ENCODE data around the gene USP24. TPM values are rescaled to one million over a fixed set of nuclear protein-coding genes. Genes with fewer than 3 reads are reported as not detected.
A peak's percentile ranks its signal among the peaks of the same experiment; 100 is the strongest.

Gene USP24
- total and polyA plus RNA-seq, 10 of the 15 experiments (the other 5 are each of a cell fraction or from before 2014, with no cell fraction given), result 4.6 to 36.5 (median 25.3) TPM

- H3K27me3 ChIP-seq (replicated peaks in 1 of 2; ENCODE audit: control insufficient read depth in 2 of 2, insufficient read depth in 2 of 2, low read length in 1 of 2), result no peaks in the 10 kb centered on the region
- no peak for DNase-seq (ENCODE audit: low read depth, low spot score)
- in situ Hi-C loops (cut with MboI) (no loop called here), intact Hi-C loops (cut with micrococcal nuclease; ENCODE audit: unreplicated experiment) (no loop called here)
- ChIA-PET CTCF (interaction anchor here (1.1 to 2.7 kb wide), 3 partner anchors 9 to 18 kb away, joined by 3 to 13 read pairs (median 6); no protein-coding TSS in a partner anchor), POLR2A (interaction anchor here (0.5 to 1.5 kb wide), 4 partner anchors 9 to 272 kb away, joined by 3 to 7 read pairs (median 5); no protein-coding TSS in a partner anchor), RAD21 (ENCODE audit: unreplicated experiment) (interaction anchor here (0.9 to 1.1 kb wide), 2 partner anchors 10 to 61 kb away, joined by 3 to 4 read pairs; no protein-coding TSS in a partner anchor), SMC1A (ENCODE audit: uncharacterized antibody, unreplicated experiment) (interaction anchor here (1.0 to 3.0 kb wide), 6 partner anchors 9 to 81 kb away, joined by 3 to 17 read pairs (median 6); no protein-coding TSS in a partner anchor)
- WGBS (ENCODE audit: insufficient coverage, insufficient replicate concordance, low lambda C conversion rate, missing lambda C conversion rate), result 78% methylated on average over 3 of the region's 3 CpGs
- TF ChIP-seq GABPA (IDR thresholded peaks at IDR 0.05; ENCODE audit: low read depth) (no peak), ATF7 (IDR thresholded peaks at IDR 0.05; ENCODE audit: low read depth) (no peak), STAT1 (conservative IDR thresholded peaks at IDR 0.05) (no peak), BCL11A (IDR thresholded peaks at IDR 0.05; ENCODE audit: low read depth, low read length) (no peak), BRCA1 (IDR thresholded peaks at IDR 0.05; ENCODE audit: low read depth, low read length) (no peak)
- ATAC-seq, result peak; percentile 81
- BruUV-seq (replicated peaks), result no TSS peak
- peaks cover 15% of the 10 kb centered on the region for H3K79me2 ChIP-seq (ENCODE audit: control insufficient read depth, insufficient read depth, low read length)
- H3K4me1 ChIP-seq (ENCODE audit: control insufficient read depth, insufficient read depth, low read length), result peaks cover 5% of the 10 kb centered on the region; the same call in 1 of the 2 replicates
- no peak overlapping the region for H2AFZ ChIP-seq (ENCODE audit: control insufficient read depth, low read depth, low read length)
- H3K9me3 ChIP-seq (replicated peaks; ENCODE audit: control insufficient read depth, insufficient read depth, low read length), result no peaks in the 10 kb centered on the region
- no peak overlapping the region for H3K27ac ChIP-seq (ENCODE audit: control insufficient read depth, insufficient read depth)
- no peak overlapping the region for H3K4me3 ChIP-seq
- no peak for FAIRE-seq
- H3K9ac ChIP-seq (ENCODE audit: control insufficient read depth, insufficient read depth, low read length), result no peak overlapping the region
- no peak overlapping the region for H3K4me2 ChIP-seq (ENCODE audit: control insufficient read depth, insufficient read depth)
- peaks cover 0 to 3% of the 10 kb centered on the region in 2 experiments; a peak in 3 of 4 replicates for H3K36me3 ChIP-seq (ENCODE audit: control insufficient read depth in 2 of 2, insufficient read depth in 2 of 2, low read length in 1 of 2)
- no peaks in the 10 kb centered on the region for H4K20me1 ChIP-seq (ENCODE audit: control insufficient read depth, insufficient read depth)
Observed at GRCh38 chr1:55195521-55196233, 19.5 kb downstream of the USP24 start.

- intact Hi-C loops (cut with micrococcal nuclease; ENCODE audit: unreplicated experiment), result no loop called here
- no peak for DNase-seq (ENCODE audit: low read depth, low spot score)
- no peak overlapping the region for H3K4me3 ChIP-seq
- H3K79me2 ChIP-seq (ENCODE audit: control insufficient read depth, insufficient read depth, low read length), result peaks cover 15% of the 10 kb centered on the region
- H3K9ac ChIP-seq (ENCODE audit: control insufficient read depth, insufficient read depth, low read length), result no peak overlapping the region
- H2AFZ ChIP-seq (ENCODE audit: control insufficient read depth, low read depth, low read length), result no peak overlapping the region
- BruUV-seq (replicated peaks), result no TSS peak
- ChIA-PET SMC1A (ENCODE audit: uncharacterized antibody, unreplicated experiment) (interaction anchor here (1.0 to 3.0 kb wide), 5 partner anchors 10 to 82 kb away, joined by 3 to 17 read pairs (median 7); no protein-coding TSS in a partner anchor), POLR2A (interaction anchor here (0.6 to 1.5 kb wide), 3 partner anchors 10 to 16 kb away, joined by 3 to 7 read pairs (median 5); no protein-coding TSS in a partner anchor), CTCF (interaction anchor here (2.1 to 2.7 kb wide), 2 partner anchors 10 to 18 kb away, joined by 6 to 13 read pairs; no protein-coding TSS in a partner anchor), RAD21 (ENCODE audit: unreplicated experiment) (interaction anchor here (1.1 kb wide), 1 partner anchor 61 kb away, joined by 3 read pairs; no protein-coding TSS in a partner anchor)
- H3K36me3 ChIP-seq (ENCODE audit: control insufficient read depth in 2 of 2, insufficient read depth in 2 of 2, low read length in 1 of 2), result peaks cover 0 to 3% of the 10 kb centered on the region in 2 experiments; a peak in 3 of 4 replicates
- no peak for FAIRE-seq
- H4K20me1 ChIP-seq (ENCODE audit: control insufficient read depth, insufficient read depth), result no peaks in the 10 kb centered on the region
- 85% methylated on average over 3 of the region's 3 CpGs for WGBS (ENCODE audit: insufficient coverage, insufficient replicate concordance, low lambda C conversion rate, missing lambda C conversion rate)
- in situ Hi-C loops (cut with MboI), result no loop called here
- H3K4me1 ChIP-seq (ENCODE audit: control insufficient read depth, insufficient read depth, low read length), result peaks cover 5% of the 10 kb centered on the region; the same call in 1 of the 2 replicates
- H3K9me3 ChIP-seq (replicated peaks; ENCODE audit: control insufficient read depth, insufficient read depth, low read length), result no peaks in the 10 kb centered on the region
- H3K4me2 ChIP-seq (ENCODE audit: control insufficient read depth, insufficient read depth), result no peak overlapping the region
- TF ChIP-seq ZBTB4 (CRISPR knock-in tag; IDR thresholded peaks at IDR 0.05), result no peak
- no peak for TF ChIP-seq ETV6 (conservative IDR thresholded peaks at IDR 0.05 in 1 of 2, IDR thresholded peaks at IDR 0.05 in 1 of 2; ENCODE audit: borderline replicate concordance in 1 of 2, low read depth in 1 of 2)
- TF ChIP-seq NRF1 (conservative IDR thresholded peaks at IDR 0.05; ENCODE audit: low read depth, low read length), result no peak
- no peak for TF ChIP-seq SREBF2 (IDR thresholded peaks at IDR 0.05; ENCODE audit: low read length)
- H3K27me3 ChIP-seq (replicated peaks in 1 of 2; ENCODE audit: control insufficient read depth in 2 of 2, insufficient read depth in 2 of 2, low read length in 1 of 2), result no peaks in the 10 kb centered on the region
- no peak; the same call in 2 of the 3 replicates for ATAC-seq
- no peak overlapping the region for H3K27ac ChIP-seq (ENCODE audit: control insufficient read depth, insufficient read depth)
Observed at GRCh38 chr1:55194851-55195250, 20.3 kb downstream of the USP24 start.

All from GM12878 (cell line).